Choroid plexus epithelial cell (primary cell): ENCODE measurements around the gene AUH.
A peak's percentile ranks its signal among the peaks of the same experiment; 100 is the strongest.

Source experiments
- DNase-seq: peaks from one replicate; pipeline ENCODE4 v3.0.0-alpha.2; 2010; ENCODE audit warnings: low read depth
- H3K4me3 ChIP-seq: 2 replicates; pipeline ENCODE4 v1.5.1; 2011; ENCODE audit warnings: low read depth, mild to moderate bottlenecking, control low read depth, low read length, moderate library complexity
- TF ChIP-seq, protein P1 (sequence below): conservative IDR thresholded peaks from 2 replicates; pipeline ENCODE4 v1.5.1; 2011; ENCODE audit warnings: low read depth, mild to moderate bottlenecking, control low read depth, inconsistent platforms, low read length, moderate library complexity

The AUH gene

DNA sequence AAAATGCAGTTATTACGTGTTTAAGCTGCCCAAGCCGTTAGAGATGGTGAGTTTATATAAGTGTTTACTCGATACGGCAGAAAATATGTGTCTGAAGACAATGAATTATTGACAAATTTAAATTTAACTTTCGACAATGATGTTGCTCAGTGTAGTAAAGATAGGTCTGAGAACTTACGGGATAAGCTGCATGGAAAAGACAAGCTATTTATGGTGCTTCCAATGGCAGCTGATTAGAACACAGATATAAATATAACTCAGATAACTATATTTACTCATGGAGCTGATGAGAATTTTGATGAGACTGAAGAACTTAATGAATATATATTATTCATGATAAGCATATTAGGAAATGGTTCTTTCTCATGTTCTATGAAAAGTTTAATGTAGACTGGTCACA lies 139.3 kb downstream of the AUH start:
- H3K4me3 ChIP-seq, result no peak overlapping the region
- TF ChIP-seq, protein P1, sequence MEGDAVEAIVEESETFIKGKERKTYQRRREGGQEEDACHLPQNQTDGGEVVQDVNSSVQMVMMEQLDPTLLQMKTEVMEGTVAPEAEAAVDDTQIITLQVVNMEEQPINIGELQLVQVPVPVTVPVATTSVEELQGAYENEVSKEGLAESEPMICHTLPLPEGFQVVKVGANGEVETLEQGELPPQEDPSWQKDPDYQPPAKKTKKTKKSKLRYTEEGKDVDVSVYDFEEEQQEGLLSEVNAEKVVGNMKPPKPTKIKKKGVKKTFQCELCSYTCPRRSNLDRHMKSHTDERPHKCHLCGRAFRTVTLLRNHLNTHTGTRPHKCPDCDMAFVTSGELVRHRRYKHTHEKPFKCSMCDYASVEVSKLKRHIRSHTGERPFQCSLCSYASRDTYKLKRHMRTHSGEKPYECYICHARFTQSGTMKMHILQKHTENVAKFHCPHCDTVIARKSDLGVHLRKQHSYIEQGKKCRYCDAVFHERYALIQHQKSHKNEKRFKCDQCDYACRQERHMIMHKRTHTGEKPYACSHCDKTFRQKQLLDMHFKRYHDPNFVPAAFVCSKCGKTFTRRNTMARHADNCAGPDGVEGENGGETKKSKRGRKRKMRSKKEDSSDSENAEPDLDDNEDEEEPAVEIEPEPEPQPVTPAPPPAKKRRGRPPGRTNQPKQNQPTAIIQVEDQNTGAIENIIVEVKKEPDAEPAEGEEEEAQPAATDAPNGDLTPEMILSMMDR, result no peak
- no peak for DNase-seq

- H3K4me3 ChIP-seq, result no peak overlapping the region
- DNase-seq, result peak; percentile 84
- TF ChIP-seq, protein P1, result no peak
Measured at GRCh38 chr9:91221332-91221731, 140.4 kb downstream of the AUH start.

GRCh38 chr9:91220491-91221135 lies 141.1 kb downstream of the AUH start:
- TF ChIP-seq, protein P1, result no peak
- DNase-seq, result peak; percentile 73
- no peak overlapping the region for H3K4me3 ChIP-seq

- DNase-seq, result no peak
- no peak overlapping the region for H3K4me3 ChIP-seq
- TF ChIP-seq, protein P1, result no peak
Measured at GRCh38 chr9:91220021-91220420, 141.7 kb downstream of the AUH start.

DNA sequence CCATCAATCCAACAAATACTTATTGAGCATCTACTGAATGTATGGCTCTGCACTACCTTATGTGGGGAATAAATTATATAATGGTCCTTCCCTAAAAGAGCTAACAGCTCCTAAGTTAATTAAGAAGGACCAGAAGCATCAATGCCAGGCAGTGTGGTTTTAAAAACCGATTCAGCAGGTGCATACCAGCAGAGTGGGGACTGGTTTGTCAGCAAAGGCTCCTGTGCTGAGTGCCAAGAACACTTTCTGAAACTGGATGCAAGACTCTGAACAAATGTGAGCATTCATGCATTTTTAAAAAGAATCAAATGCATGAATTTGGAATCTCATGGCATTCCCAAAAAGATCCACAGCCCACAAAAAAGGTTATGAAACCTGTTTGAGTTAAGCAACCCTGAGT lies 142.2 kb downstream of the AUH start:
- H3K4me3 ChIP-seq, result no peak overlapping the region
- no peak for DNase-seq
- TF ChIP-seq, protein P1, result no peak

DNA sequence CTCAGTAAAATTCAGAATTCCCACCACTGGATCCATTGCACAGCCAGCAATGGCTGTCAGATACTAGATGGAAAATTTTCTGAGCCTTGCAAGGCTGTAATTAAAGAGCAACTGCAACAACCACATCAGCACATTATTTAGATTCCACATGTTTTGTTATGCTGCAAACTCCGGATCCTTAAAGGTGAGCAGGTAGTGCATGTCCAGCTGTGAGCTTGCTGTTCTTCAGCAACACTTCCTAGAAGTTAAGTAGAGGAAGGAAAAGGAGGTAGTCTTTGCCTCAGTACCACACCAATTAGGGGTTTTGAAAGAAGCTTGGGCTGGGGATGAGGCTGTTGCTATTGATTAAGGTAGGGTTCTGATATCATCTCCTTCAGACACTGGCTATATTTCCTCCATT lies 144.3 kb downstream of the AUH start:
- TF ChIP-seq, protein P1, result no peak

DNA sequence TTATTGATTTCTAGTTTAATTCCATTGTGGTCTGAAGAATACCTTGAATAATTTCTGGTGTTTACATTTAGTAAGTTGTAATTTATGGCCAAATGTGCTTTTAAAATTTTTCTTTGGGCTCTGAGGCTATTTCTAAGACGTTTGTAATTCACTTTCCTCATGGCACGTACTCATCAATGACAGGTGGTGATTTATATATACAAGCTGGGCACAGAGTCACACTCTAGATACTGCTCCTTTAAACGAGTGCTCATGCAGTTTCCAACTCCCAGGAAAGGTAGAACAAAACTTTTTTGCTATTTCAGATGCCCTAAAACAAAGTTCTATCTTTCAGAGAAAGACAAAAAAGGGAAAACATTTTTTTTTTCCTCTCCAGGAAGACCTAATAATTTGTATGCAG lies 146.9 kb downstream of the AUH start:
- TF ChIP-seq, protein P1, result no peak
- H3K4me3 ChIP-seq, result no peak overlapping the region
- DNase-seq, result no peak

More for the DNA sequence above, 144.3 kb downstream of the AUH start:
- no peak for DNase-seq
- H3K4me3 ChIP-seq, result no peak overlapping the region
